ENCODE results near the gene NEMP2.

The NEMP2 gene

DNA sequence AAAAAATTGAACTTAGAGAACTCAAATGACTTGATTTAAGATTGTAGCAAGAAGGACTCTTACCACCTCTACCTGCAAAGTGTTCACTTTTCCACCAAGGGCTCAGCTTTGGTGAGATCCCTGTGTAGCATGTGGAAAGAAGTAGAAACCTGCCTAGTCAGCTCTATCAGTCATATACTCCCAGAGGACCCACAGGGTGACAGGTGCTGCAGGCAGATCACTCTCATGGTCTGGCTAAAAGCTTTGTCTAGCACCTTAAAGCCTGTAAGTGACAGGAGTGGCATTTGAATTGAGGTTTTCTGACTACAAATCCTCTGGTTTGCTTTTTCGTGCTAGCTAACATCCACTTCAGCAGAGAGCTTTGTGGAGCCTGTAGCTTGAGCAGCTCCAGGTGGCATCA, 18.7 kb upstream of the NEMP2 start:
- no peak for DNase-seq

DNA sequence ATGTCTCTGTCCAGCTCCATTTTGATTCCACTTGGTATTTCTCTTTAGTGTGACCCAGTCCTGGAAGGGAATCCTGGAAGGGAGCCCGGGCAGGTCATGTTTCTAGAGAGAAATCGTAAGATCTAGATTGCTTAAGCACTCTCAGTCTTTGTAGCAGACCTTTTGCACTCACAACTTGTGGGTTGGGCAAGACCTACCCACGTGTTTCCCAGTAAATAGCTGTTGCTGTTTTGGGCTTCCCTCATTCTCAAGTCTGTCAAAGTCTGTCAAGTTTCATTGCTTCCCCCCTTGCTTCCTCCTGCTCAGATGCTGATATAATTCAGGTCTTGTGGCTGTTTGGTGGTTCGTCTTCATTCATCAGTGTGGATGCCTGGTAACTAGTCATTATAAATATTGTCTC, 17.4 kb upstream of the NEMP2 start:
- DNase-seq, result no peak

GRCh38 chr2:190550137-190550536, 15.6 kb upstream of the NEMP2 start:
- DNase-seq, result no peak

GRCh38 chr2:190547886-190548285, 13.4 kb upstream of the NEMP2 start:
- no peak for DNase-seq

- DNase-seq, result no peak
Observed at GRCh38 chr2:190546734-190547133, 12.2 kb upstream of the NEMP2 start.

DNA sequence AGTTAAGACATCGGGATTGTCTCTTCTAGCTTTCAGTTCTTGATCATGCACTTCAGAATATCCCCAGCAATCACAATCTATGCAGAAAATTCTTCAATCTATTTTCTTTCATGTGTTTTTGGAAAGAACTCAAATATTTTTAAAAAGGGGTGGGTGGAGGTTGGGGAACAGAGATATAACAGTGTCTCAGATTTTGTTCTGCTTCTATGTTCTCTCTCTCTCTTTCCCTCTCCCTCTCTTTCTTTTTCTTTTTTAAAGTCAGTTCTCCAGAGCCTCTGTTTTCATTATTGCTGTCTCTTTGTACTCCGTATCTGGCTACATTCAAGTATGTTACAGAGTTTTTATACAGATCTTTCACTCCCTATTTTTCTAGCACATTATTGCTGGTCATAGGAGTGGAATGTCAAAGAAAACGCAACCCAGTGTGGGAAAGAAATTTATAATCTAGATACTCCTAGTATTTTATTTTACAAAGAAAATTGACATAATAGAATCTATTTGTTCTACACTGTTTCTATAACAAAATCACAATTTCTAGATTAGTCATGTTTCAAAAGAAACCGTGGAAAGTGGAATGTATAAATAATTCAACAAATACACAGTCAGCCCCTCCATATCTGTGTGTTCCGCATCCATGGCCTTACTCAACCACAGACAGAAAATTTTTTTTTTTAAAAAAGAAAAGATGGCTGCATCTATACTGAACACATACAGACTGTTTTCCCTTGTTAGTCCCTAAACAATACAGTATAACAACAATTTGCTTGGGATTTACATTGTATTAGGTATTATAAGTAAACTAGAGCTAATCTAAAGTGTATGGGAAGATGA, 11.2 kb upstream of the NEMP2 start:
- DNase-seq, result no peak

DNA sequence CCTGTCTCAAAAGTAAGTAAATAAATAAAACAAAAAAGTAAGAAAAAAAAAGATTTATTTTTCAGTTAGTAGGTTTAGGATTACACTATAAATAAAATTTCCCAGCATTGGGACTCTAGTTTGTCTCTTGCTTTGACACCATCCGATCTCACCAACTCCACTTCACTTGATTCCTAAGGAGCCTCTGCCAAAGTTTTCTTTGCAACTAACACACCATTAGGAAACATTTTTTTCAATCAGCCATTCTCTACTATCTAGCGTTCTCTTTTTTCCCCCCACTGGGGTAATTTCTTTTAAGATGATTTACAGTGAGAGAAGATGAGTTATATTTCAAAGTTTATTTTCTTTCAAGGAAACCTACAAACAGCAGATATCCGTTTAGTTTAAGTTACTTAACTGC, 10.6 kb upstream of the NEMP2 start:
- no peak for DNase-seq

GRCh38 chr2:190540048-190540447, 5.5 kb upstream of the NEMP2 start:
- no peak for DNase-seq

DNA sequence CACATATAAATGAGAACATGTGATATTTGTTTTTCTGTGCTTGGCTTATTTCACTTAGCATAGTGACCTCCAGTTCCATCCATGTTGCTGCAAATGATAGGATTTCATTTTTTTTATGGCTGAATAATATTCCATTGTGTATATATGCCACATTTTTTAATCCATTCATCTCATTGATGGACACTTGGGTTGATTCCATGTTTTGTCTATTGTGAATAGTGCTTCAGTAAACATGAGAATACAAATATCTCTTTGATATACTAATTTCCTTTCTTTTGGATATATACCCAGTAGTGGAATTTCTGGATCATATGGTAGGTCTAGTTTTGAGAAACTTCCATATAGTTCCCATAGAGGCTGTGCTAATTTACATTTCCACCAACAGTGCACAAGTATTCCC, 3.7 kb upstream of the NEMP2 start:
- DNase-seq, result no peak

DNA sequence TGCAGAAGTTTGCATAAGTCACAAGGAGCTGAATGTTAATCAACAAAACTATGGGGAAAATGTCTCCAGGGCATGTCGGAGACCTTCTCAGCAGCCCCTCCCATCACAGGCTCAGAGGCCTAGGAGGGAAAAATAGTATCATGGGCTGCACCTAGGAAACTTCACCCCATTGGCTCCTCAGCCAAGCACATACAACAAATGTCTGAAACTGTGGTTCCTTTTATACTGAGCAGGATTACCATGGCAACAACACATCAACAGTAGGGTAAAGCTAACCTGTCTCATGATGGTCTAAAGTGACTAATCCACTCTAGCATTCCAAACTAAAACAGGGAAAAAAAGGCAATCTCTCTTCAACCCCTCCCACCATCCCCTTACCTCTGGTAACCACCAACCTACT, 3.2 kb upstream of the NEMP2 start:
- no peak for DNase-seq

DNA sequence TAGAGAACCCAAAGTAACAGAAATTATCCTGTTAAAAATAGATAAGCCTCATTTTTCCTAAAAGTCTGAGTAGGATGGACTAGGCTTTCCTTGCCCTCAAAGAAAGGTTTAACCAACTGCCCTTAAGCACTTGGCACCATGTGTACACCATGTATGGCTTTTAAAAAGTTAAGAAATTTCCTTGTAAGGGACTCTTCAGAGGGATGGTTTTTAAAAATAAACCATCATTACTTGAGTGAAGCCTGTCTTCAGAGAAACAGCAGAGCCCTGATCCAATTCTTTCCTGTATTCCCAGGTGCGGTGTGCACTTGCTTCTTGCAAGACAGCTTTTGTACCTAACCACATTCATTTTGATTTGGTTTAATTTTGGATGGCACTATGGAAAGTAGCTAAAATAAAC, 1.1 kb upstream of the NEMP2 start:
- DNase-seq, result no peak

DNA sequence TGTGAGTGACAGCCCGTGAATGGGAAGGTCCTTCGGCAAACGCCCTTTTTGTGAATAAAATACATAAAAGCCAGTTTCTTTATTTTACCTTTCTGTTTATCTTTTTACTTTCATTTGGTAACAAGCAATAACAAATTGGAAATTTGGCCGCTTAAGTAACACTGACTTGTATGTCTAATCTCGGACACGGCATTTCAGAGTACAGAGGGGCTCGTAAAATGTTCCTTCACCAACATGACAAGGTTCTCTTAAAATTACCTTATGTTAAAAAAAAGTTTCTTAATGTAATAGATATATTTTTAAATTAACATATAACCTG, 558 bp upstream of the NEMP2 start:
- DNase-seq, result no peak

DNA sequence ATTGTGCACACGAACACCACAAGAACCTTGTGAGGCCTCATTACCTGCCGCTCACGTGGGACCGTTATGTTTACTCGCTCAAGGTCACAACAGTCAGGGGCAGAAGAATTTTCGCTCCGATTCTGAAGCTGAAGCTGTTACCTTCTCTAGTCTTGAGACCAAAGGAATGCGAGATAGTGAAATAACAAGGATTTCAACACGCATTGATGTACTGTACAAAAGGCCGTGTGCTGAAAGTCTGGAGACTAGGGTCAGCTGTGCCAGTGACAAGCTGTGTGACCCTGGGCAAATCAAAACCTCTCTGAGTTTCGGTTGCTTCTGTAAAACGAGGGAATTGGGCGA, 583 bp downstream of the NEMP2 start:
- peak; percentile 63 for DNase-seq

GRCh38 chr2:190533175-190533967, 1.2 kb downstream of the NEMP2 start:
- no peak for DNase-seq

- DNase-seq, result no peak
Observed at GRCh38 chr2:190532581-190532980, 1.9 kb downstream of the NEMP2 start.

- no peak for DNase-seq
Observed at GRCh38 chr2:190530248-190530900, 4.1 kb downstream of the NEMP2 start.

DNA sequence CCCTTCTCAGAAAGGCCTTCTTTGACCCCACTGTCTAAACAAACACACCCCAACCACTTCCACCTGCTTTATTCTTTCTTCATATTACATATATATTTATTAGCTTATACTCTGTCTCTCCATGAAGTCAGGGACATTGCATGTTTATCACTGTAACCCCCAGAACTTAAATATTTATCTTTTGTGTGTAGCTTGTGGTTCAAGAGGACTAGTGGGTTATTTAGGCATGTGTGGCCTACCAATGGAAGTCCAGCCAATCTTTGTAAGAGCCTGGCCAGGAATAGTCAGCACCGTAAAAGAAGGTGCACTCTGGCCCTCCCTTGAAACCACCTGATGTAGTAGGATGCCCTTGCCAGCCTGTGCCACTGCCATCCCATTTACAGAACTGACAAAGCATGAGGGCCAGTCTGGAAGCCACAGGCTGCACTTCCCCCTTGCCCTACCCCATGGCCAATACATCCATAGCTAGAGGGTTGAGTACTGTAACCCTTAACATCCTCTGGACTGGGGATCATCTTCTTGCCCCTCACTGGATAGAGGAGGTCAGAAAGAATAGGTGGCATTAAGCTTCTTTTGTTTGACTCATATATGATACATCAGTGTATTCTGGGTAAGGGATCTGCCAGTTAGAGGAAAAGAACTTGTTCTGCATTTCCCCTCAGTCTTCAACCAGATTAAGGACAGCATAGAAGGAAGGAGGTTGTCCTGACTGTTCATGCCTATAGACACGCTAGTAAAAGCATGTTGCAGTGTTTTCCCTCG, 4.9 kb downstream of the NEMP2 start:
- DNase-seq, result no peak

DNA sequence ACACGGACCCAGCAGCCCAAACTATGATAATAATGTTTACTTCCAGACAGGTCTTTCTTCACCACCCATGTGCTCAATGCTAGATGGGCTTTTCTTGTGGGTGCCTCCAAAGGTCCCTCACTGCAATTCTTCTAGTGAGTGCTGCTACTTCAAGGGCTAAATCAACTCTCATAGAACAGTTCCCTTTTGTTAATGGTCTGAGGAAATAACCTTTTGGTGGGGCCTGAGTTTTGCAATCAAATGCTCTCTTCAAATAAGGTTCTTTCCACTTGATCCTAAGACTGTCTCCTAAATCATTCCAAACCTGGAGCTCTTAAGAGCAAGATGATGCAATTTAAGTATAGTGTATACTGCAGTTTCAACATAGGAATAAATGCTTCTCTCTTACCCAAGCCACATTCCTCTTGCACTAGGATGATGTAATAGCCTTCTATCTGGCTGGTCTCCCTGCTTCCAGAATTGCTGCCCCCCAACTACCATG, 6.0 kb downstream of the NEMP2 start:
- no peak for DNase-seq

GRCh38 chr2:190527918-190528317, 6.6 kb downstream of the NEMP2 start:
- no peak for DNase-seq

DNA sequence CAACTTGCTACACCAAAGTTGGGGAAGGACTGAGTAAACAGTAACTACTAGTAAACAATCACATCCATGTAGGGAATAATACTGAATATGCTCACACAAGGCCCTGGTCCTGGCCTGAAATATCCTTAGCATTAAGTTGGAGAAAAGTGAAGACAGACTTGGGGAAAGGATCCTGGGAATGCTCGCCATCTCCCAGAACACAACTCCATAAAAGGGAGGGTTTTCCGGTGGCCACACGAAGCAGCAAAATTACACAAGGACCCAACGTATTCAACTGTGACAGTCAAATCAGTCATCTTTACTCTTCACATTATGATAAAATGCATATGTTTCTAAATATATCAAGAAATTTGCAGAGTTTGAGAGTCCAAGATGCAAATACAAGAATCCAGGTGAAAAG, 7.3 kb downstream of the NEMP2 start:
- DNase-seq, result no peak

GRCh38 chr2:190526105-190526750, 8.3 kb downstream of the NEMP2 start:
- DNase-seq, result no peak

- DNase-seq, result no peak
Observed at GRCh38 chr2:190524928-190525327, 9.6 kb downstream of the NEMP2 start.
